H9 (cell line): ENCODE measurements around the gene OR52L1. TPM values are rescaled to one million over a fixed set of nuclear protein-coding genes. Genes with fewer than 3 reads are reported as not detected.

Experiments used
- DNase-seq: peaks from one replicate; pipeline ENCODE4 v3.0.0-alpha.2; 2017
- H2AFZ ChIP-seq: one replicate; pipeline ENCODE4 v1.6.1; 2013; ENCODE audit warnings: mild to moderate bottlenecking, low read length, control low read depth, moderate library complexity
- H2AK5ac ChIP-seq: 2 replicates; pipeline ENCODE4 v1.6.1; 2013; ENCODE audit warnings: low read length, control low read depth, mixed read lengths; ENCODE audit not compliant: insufficient read length
- H2BK120ac ChIP-seq: one replicate; pipeline ENCODE4 v1.6.1; 2013; ENCODE audit warnings: low read depth, mild to moderate bottlenecking, low read length, control low read depth, inconsistent platforms; ENCODE audit not compliant: poor library complexity, severe bottlenecking
- H2BK12ac ChIP-seq: 2 replicates; pipeline ENCODE4 v1.6.1; 2013; ENCODE audit warnings: low read length, control low read depth, mixed read lengths, low read depth; ENCODE audit not compliant: insufficient read length
- H2BK15ac ChIP-seq: 2 replicates; pipeline ENCODE4 v1.6.1; 2013; ENCODE audit warnings: low read depth, low read length, control low read depth
- H2BK20ac ChIP-seq: one replicate; pipeline ENCODE4 v1.6.1; 2013; ENCODE audit warnings: low read depth, mild to moderate bottlenecking, low read length, control low read depth, inconsistent platforms; ENCODE audit not compliant: poor library complexity, severe bottlenecking
- H2BK5ac ChIP-seq: 2 replicates; pipeline ENCODE4 v1.6.1; 2013; ENCODE audit warnings: low read length, control low read depth, mixed read lengths; ENCODE audit not compliant: insufficient read length
- H3K14ac ChIP-seq: 2 replicates; pipeline ENCODE4 v1.6.1; 2013; ENCODE audit warnings: low read length, control low read depth; ENCODE audit not compliant: insufficient read depth
- H3K18ac ChIP-seq: 2 replicates; pipeline ENCODE4 v1.6.1; 2013; ENCODE audit warnings: low read depth, mild to moderate bottlenecking, mixed read lengths, low read length, control low read depth; ENCODE audit not compliant: insufficient read length
- H3K23ac ChIP-seq: 2 replicates; pipeline ENCODE4 v1.6.1; 2013; ENCODE audit warnings: low read length, control low read depth, mixed read lengths, low read depth; ENCODE audit not compliant: insufficient read length
- H3K23me2 ChIP-seq: 2 replicates; pipeline ENCODE4 v1.6.1; 2013; ENCODE audit warnings: low read depth, mild to moderate bottlenecking, mixed read lengths, low read length, control low read depth; ENCODE audit not compliant: insufficient read length, poor library complexity, severe bottlenecking
- H3K27ac ChIP-seq: 2 replicates; pipeline ENCODE4 v1.5.1; 2013; ENCODE audit warnings: low read length, control low read depth, mixed read lengths, low read depth; ENCODE audit not compliant: insufficient read length
- H3K27me3 ChIP-seq: 2 replicates; pipeline ENCODE4 v1.6.1; 2013; ENCODE audit warnings: low read length, control low read depth, inconsistent platforms; ENCODE audit not compliant: insufficient read depth
- H3K4ac ChIP-seq: 2 replicates; pipeline ENCODE4 v1.6.1; 2013; ENCODE audit warnings: low read depth, mild to moderate bottlenecking, control low read depth, inconsistent platforms, low read length, moderate library complexity
- H3K4me1 ChIP-seq: 2 replicates; pipeline ENCODE4 v1.6.1; 2013; ENCODE audit warnings: low read length, control low read depth, inconsistent platforms; ENCODE audit not compliant: insufficient read depth
- H3K4me2 ChIP-seq: 2 replicates; pipeline ENCODE4 v1.6.1; 2013; ENCODE audit warnings: low read length, control low read depth, mixed read lengths; ENCODE audit not compliant: insufficient read length, insufficient read depth
- H3K56ac ChIP-seq: 2 replicates; pipeline ENCODE4 v1.6.1; 2013; ENCODE audit warnings: low read depth, mild to moderate bottlenecking, mixed read lengths, low read length, control low read depth; ENCODE audit not compliant: insufficient read length
- H3K79me1 ChIP-seq: 2 replicates; pipeline ENCODE4 v1.6.1; 2013; ENCODE audit warnings: low read depth, mild to moderate bottlenecking, moderate library complexity, low read length, control low read depth, inconsistent platforms; ENCODE audit not compliant: insufficient read depth, poor library complexity, severe bottlenecking
- H3K79me2 ChIP-seq: 2 replicates; pipeline ENCODE4 v1.6.1; 2013; ENCODE audit warnings: low read length, control low read depth, inconsistent platforms; ENCODE audit not compliant: insufficient read depth
- H3K9ac ChIP-seq: 2 replicates; pipeline ENCODE4 v1.6.1; 2013; ENCODE audit warnings: low read length, control low read depth, mixed read lengths; ENCODE audit not compliant: insufficient read length; ENCODE audit errors: extremely low read depth
- H3K9me3 ChIP-seq: one replicate; pipeline ENCODE4 v1.6.1; 2013; ENCODE audit warnings: low read depth, low read length, inconsistent platforms; ENCODE audit not compliant: control insufficient read depth
- H3T11ph ChIP-seq: one replicate; pipeline ENCODE4 v1.6.1; 2013; ENCODE audit warnings: mild to moderate bottlenecking, low read length, control low read depth, inconsistent platforms
- H4K20me1 ChIP-seq: one replicate; pipeline ENCODE4 v1.6.1; 2013; ENCODE audit not compliant: control insufficient read depth, insufficient read length, insufficient read depth
- H4K5ac ChIP-seq: 2 replicates; pipeline ENCODE4 v1.6.1; 2013; ENCODE audit warnings: low read depth, mild to moderate bottlenecking, mixed read lengths, low read length, control low read depth; ENCODE audit not compliant: insufficient read length
- H4K8ac ChIP-seq: replicated peaks from 2 replicates; pipeline ENCODE4 v1.6.1; 2013; ENCODE audit warnings: low read length, control low read depth, mixed read lengths, low read depth; ENCODE audit not compliant: insufficient read length
- H4K91ac ChIP-seq: 2 replicates; pipeline ENCODE4 v1.6.1; 2013; ENCODE audit warnings: low read depth, mild to moderate bottlenecking, moderate library complexity, mixed read lengths, low read length, control low read depth; ENCODE audit not compliant: insufficient read length
- H3K27ac Mint-ChIP-seq, 3 experiments: 2 replicates in 2 of 3; 3 replicates in 1 of 3; pipeline ENCODE4 v1.8.0; 2020 to 2021; ENCODE audit warnings: mixed read lengths in 3 of 3, mild to moderate bottlenecking in 1 of 3, moderate library complexity in 1 of 3
- H3K27me3 Mint-ChIP-seq: 2 replicates; pipeline ENCODE4 v1.8.0; 2021; ENCODE audit warnings: low read depth, mild to moderate bottlenecking, moderate library complexity, mixed read lengths
- H3K36me3 Mint-ChIP-seq, 3 experiments: 2 replicates in 2 of 3; 3 replicates in 1 of 3; pipeline ENCODE4 v1.8.0; 2020 to 2021; ENCODE audit warnings: low read depth in 3 of 3, mixed read lengths in 3 of 3; ENCODE audit not compliant: insufficient read depth in 1 of 3
- H3K4me1 Mint-ChIP-seq, 2 experiments: 2 replicates each; pipeline ENCODE4 v1.8.0; 2020; ENCODE audit warnings: mixed read lengths in 2 of 2
- H3K4me3 Mint-ChIP-seq, 2 experiments: 2 replicates in 1 of 2; 3 replicates in 1 of 2; pipeline ENCODE4 v1.8.0; 2020 to 2021; ENCODE audit warnings: mild to moderate bottlenecking in 2 of 2, mixed read lengths in 2 of 2, moderate library complexity in 1 of 2
- H3K9me3 Mint-ChIP-seq, 2 experiments: 2 replicates in 1 of 2; 3 replicates in 1 of 2; pipeline ENCODE4 v1.8.0; 2020; ENCODE audit warnings: mild to moderate bottlenecking in 2 of 2, mixed read lengths in 2 of 2, moderate library complexity in 1 of 2
- WGBS: extraction: QIAGEN DNeasy Blood & Tissue Kit; methylation state at CpG from one replicate; pipeline ENCODE4 v1.1.7; 2013; ENCODE audit warnings: missing lambda C conversion rate, low lambda C conversion rate, mixed read lengths; ENCODE audit not compliant: insufficient read length; ENCODE audit errors: extremely low coverage; 5-methylcytosine and 5-hydroxymethylcytosine counted together
- total RNA-seq: library from RNA; stranded (reverse); gene quantifications from 2 replicates; pipeline ENCODE4 v1.2.1, GENCODE V29; 2021
- TF ChIP-seq, protein P1 (sequence below): fragments of 200-600 bp; sonication (generic); conservative IDR thresholded peaks from 3 replicates; pipeline ENCODE4 v1.8.0; 2021; ENCODE audit warnings: antibody characterized with exemption, mild to moderate bottlenecking

OR52L1 gene
- total RNA-seq, 1 experiment from 2014 or later, result not detected

DNA sequence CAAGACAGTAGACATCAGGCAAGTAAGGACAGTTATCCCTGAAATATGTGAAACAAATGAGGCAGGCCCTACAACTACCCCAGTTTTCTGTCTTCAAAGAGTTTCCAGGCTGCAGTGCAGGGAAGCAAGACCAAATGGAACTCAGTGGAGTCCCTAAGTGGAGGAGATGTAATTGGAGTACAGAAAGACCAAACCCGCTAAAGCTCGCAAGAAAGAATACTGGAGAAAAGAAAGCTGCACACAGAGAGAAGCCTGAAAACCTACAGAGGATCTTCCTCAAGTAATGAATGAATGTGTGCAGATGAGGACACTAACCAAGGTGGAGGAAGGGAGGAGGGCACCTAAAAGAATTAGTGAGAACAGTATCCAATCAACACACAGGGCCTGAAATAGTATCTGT lies 46.0 kb downstream of the OR52L1 start:
- no peak overlapping the region for H2BK120ac ChIP-seq
- no peak overlapping the region for H2BK15ac ChIP-seq
- no peak overlapping the region for H3K27ac ChIP-seq
- H3K79me1 ChIP-seq, result no peaks in the 10 kb centered on the region
- H4K20me1 ChIP-seq, result no peaks in the 10 kb centered on the region
- no peak overlapping the region for H2BK20ac ChIP-seq
- no peak overlapping the region for H3K14ac ChIP-seq
- no peak overlapping the region for H4K8ac ChIP-seq
- Mint-ChIP-seq H3K27ac (no peak overlapping the region), H3K36me3 (peaks cover 2 to 13% (median 7%) of the 10 kb centered on the region in 3 experiments; a peak in 6 of 7 replicates), H3K4me1 (no peaks in the 10 kb centered on the region), H3K4me3 (no peak overlapping the region), H3K27me3 (no peaks in the 10 kb centered on the region; the same call in 1 of the 2 replicates), H3K9me3 (peaks cover 11 to 22% of the 10 kb centered on the region in 2 experiments)
- no peaks in the 10 kb centered on the region for H3K23me2 ChIP-seq
- H4K91ac ChIP-seq, result no peak overlapping the region
- no CpG with 5 or more reads among the region's 2 CpGs for WGBS
- H3K9me3 ChIP-seq, result no peaks in the 10 kb centered on the region
- H3T11ph ChIP-seq, result no peak overlapping the region
- no peak overlapping the region for H3K23ac ChIP-seq
- DNase-seq, result no peak
- H2AFZ ChIP-seq, result no peak overlapping the region
- H2BK5ac ChIP-seq, result no peak overlapping the region
- H2BK12ac ChIP-seq, result no peak overlapping the region
- no peak overlapping the region for H3K18ac ChIP-seq
- no peaks in the 10 kb centered on the region for H3K79me2 ChIP-seq
- no peak overlapping the region for H3K56ac ChIP-seq
- no peaks in the 10 kb centered on the region for H3K4me1 ChIP-seq
- no peak overlapping the region for H4K5ac ChIP-seq
- H3K4ac ChIP-seq, result no peak overlapping the region
- TF ChIP-seq, protein P1, sequence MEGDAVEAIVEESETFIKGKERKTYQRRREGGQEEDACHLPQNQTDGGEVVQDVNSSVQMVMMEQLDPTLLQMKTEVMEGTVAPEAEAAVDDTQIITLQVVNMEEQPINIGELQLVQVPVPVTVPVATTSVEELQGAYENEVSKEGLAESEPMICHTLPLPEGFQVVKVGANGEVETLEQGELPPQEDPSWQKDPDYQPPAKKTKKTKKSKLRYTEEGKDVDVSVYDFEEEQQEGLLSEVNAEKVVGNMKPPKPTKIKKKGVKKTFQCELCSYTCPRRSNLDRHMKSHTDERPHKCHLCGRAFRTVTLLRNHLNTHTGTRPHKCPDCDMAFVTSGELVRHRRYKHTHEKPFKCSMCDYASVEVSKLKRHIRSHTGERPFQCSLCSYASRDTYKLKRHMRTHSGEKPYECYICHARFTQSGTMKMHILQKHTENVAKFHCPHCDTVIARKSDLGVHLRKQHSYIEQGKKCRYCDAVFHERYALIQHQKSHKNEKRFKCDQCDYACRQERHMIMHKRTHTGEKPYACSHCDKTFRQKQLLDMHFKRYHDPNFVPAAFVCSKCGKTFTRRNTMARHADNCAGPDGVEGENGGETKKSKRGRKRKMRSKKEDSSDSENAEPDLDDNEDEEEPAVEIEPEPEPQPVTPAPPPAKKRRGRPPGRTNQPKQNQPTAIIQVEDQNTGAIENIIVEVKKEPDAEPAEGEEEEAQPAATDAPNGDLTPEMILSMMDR, result no peak
- H3K4me2 ChIP-seq, result no peak overlapping the region
- H2AK5ac ChIP-seq, result no peak overlapping the region
- no peak overlapping the region for H3K9ac ChIP-seq
- no peaks in the 10 kb centered on the region for H3K27me3 ChIP-seq
